ENCODE results near the gene CORIN.

CORIN gene

DNA sequence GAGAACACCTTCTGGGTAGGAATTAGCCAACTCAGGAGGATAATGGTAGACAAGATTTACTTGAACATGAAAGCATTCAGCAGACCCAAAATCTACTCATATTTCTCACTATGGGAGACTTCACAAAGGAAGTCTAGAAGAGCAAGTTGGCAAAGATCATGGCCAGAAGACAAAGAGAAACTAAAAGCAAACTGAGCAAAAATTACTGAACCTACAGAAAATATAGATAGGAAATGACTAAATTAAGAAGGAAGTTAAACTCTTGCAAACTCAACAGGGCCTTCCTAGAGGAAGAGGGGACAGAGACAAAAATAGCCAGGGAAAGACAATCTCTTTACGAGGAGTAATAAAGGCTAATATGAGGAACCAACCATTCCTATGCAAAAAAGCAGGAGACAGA lies 18.7 kb downstream of the CORIN start:
- no peak for DNase-seq
- Mint-ChIP-seq H3K36me3 (ENCODE audit: low read depth) (peaks cover 11% of the 10 kb centered on the region), H3K9me3 (peaks cover 6% of the 10 kb centered on the region), H3K4me1 (peaks cover 25% of the 10 kb centered on the region), H3K4me3 (no peak overlapping the region), H3K27me3 (ENCODE audit: low read depth, poor library complexity) (no peaks in the 10 kb centered on the region), H3K27ac (no peak overlapping the region)
- TF ChIP-seq CTCF (IDR thresholded peaks at IDR 0.05) = no peak

GRCh38 chr4:47817275-47817674 lies 20.6 kb downstream of the CORIN start:
- H3K4me3 Mint-ChIP-seq = no peak overlapping the region

GRCh38 chr4:47816748-47817147 lies 21.1 kb downstream of the CORIN start:
- TF ChIP-seq CTCF (IDR thresholded peaks at IDR 0.05) = no peak
- Mint-ChIP-seq H3K27ac (no peak overlapping the region), H3K9me3 (peaks cover 6% of the 10 kb centered on the region)

More at GRCh38 chr4:47817275-47817674, 20.6 kb downstream of the CORIN start:
- Mint-ChIP-seq H3K9me3 (peaks cover 6% of the 10 kb centered on the region), H3K27me3 (ENCODE audit: low read depth, poor library complexity) (no peaks in the 10 kb centered on the region), H3K4me1 (peaks cover 14% of the 10 kb centered on the region), H3K36me3 (ENCODE audit: low read depth) (peaks cover 6% of the 10 kb centered on the region), H3K27ac (no peak overlapping the region)
- no peak for TF ChIP-seq CTCF (IDR thresholded peaks at IDR 0.05)
- DNase-seq = no peak

DNA sequence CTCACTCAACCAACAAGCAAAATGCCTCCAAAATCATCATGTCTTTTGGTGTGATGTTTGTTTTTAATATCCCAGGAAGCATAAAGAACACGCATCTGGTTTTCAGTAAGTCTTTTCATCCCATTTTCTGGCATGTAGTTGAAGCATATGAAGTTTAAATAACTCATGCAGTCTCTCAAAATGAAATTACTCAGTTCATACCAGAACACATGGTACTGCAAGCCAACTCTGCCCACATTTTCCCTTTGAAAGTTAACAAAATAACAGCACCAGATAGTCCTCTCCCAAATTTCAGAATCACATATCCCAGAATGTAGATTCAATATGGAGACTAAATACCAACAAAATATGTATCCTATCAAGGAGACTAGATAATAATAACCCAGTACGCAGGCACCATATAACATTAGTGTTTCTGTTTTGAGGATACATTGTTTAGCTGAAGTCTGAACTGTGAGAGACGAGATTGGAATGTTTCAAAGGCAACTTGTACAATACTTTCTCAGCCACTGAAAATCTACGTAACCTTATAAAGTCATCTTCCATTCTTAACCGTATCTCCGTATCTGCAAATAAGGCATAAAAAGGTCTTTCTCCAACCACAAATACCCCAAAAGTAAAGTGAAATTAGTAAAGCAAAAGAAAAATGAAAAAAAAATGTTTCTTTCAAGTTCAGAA lies 23.1 kb downstream of the CORIN start:
- Mint-ChIP-seq H3K36me3 (ENCODE audit: low read depth) (peaks cover 6% of the 10 kb centered on the region), H3K27me3 (ENCODE audit: low read depth, poor library complexity) (no peaks in the 10 kb centered on the region), H3K4me1 (peaks cover 12% of the 10 kb centered on the region), H3K27ac (no peak overlapping the region), H3K9me3 (peaks cover 6% of the 10 kb centered on the region), H3K4me3 (no peak overlapping the region)
- DNase-seq = no peak
- TF ChIP-seq CTCF (IDR thresholded peaks at IDR 0.05) = no peak

More at GRCh38 chr4:47816748-47817147, 21.1 kb downstream of the CORIN start:
- Mint-ChIP-seq H3K4me1 (peaks cover 12% of the 10 kb centered on the region), H3K4me3 (no peak overlapping the region), H3K27me3 (ENCODE audit: low read depth, poor library complexity) (no peaks in the 10 kb centered on the region), H3K36me3 (ENCODE audit: low read depth) (peaks cover 6% of the 10 kb centered on the region)
- DNase-seq = no peak

DNA sequence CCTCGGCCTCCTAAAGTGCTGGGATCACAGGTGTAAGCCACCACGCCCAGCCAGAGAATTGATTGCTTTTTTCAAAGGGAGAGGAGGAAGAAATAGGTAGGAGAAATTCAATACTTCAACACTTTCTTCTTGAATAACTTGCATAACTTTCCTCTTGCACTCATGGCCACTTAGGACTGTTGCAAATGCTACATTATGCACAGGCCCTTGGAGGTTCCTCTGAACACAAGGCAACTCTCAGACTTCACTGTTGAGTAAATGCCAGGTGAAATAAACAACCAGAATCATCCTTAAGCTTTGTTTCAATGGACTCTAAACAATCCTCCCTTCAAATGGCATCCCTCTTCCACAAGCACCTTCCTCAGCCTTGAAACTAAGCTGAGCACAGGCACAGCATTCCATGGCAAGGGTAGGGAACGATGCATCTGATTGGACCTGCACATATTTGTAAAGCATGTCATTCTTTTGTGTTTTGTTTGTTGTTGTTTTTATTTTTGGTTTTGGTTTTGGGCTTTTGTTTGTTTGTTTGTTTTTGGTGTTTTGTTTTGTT lies 28.1 kb downstream of the CORIN start:
- Mint-ChIP-seq H3K9me3 (no peaks in the 10 kb centered on the region), H3K27me3 (ENCODE audit: low read depth, poor library complexity) (no peaks in the 10 kb centered on the region), H3K27ac (no peak overlapping the region), H3K4me3 (no peak overlapping the region), H3K4me1 (peaks cover 5% of the 10 kb centered on the region), H3K36me3 (ENCODE audit: low read depth) (no peaks in the 10 kb centered on the region)
- TF ChIP-seq CTCF (IDR thresholded peaks at IDR 0.05) = no peak
- no peak for DNase-seq

DNA sequence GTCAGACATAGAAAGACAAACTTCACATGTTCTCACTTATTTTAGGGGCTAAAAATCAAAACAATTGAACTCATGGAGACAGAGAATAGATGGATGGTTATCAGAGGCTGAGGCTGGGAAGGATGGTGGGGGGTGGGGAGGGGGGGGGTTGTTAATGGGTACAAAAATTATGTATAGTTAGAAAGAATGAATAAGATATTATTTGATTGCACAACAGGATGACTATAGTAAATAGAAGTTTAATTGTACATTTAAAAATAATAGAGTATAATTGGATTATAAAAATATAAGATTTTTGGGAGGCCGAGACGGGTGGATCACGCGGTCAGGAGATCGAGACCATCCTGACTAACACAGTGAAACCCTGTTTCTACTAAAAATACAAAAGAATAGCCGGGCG lies 33.3 kb downstream of the CORIN start:
- peaks cover 17% of the 10 kb centered on the region for H3K9me3 Mint-ChIP-seq
- no peak overlapping the region for H3K27ac Mint-ChIP-seq
- no peak for DNase-seq
- peaks cover 5% of the 10 kb centered on the region for H3K4me1 Mint-ChIP-seq
- peaks cover 5% of the 10 kb centered on the region for H3K27me3 Mint-ChIP-seq (ENCODE audit: low read depth, poor library complexity)
- TF ChIP-seq CTCF (IDR thresholded peaks at IDR 0.05) = no peak
- no peak overlapping the region for H3K4me3 Mint-ChIP-seq
- H3K36me3 Mint-ChIP-seq (ENCODE audit: low read depth) = peaks cover 4% of the 10 kb centered on the region

Measured in nephron progenitor cell (in vitro differentiated cells).